H1 (cell line): ENCODE measurements around the gene COL28A1. TPM values are rescaled to one million over a fixed set of nuclear protein-coding genes. Genes with fewer than 3 reads are reported as not detected.
A peak's percentile ranks its signal among the peaks of the same experiment; 100 is the strongest.

Experiments used
- CTCF ChIA-PET: fragments of 300-600 bp; sonication (Branson Sonifier 250); formaldehyde crosslinking; loops from one replicate; lab custom pipeline; 2021; ENCODE audit not compliant: partially characterized antibody; lab: Charles Lee
- POLR2A ChIA-PET: fragments of 300-600 bp; sonication (Branson Sonifier 250); formaldehyde crosslinking; loops from one replicate; lab custom pipeline; 2021; ENCODE audit warnings: inconsistent platforms; ENCODE audit not compliant: partially characterized antibody; lab: Charles Lee
- DNase-seq, 2 experiments: peaks; one replicate each; pipeline versions ENCODE4 v3.0.0 to v3.0.0-alpha.2; 2010 to 2022; ENCODE audit warnings: low spot score in 2 of 2, low read depth in 1 of 2, mixed read lengths in 1 of 2
- FAIRE-seq: peaks from 2 replicates; lab custom pipeline; 2011; peaks lifted over from hg19 to GRCh38; lab: Jason Lieb, UNC
- H2AFZ ChIP-seq: 2 replicates; pipeline ENCODE4 v1.8.1; 2012; ENCODE audit warnings: low read length, inconsistent platforms
- H2AK5ac ChIP-seq: 2 replicates; pipeline ENCODE4 v1.6.1; 2013; ENCODE audit warnings: low read depth, low read length
- H2BK120ac ChIP-seq: replicated peaks from 2 replicates; pipeline ENCODE3; 2013; ENCODE audit warnings: low read depth, low read length, inconsistent platforms
- H2BK12ac ChIP-seq: 2 replicates; pipeline ENCODE4 v1.6.1; 2013; ENCODE audit warnings: low read depth, low read length
- H2BK15ac ChIP-seq: 2 replicates; pipeline ENCODE4 v1.6.1; 2013; ENCODE audit warnings: low read length
- H2BK20ac ChIP-seq: 2 replicates; pipeline ENCODE4 v1.6.1; 2013; ENCODE audit warnings: low read length
- H2BK5ac ChIP-seq: 2 replicates; pipeline ENCODE4 v1.6.1; 2013; ENCODE audit warnings: low read depth, low read length
- H3K14ac ChIP-seq: 2 replicates; pipeline ENCODE4 v1.6.1; 2013; ENCODE audit warnings: inconsistent platforms; ENCODE audit not compliant: insufficient read length
- H3K18ac ChIP-seq: 2 replicates; pipeline ENCODE4 v1.6.1; 2013; ENCODE audit warnings: low read length; ENCODE audit errors: extremely low read depth
- H3K23ac ChIP-seq: 2 replicates; pipeline ENCODE4 v1.6.1; 2013; ENCODE audit warnings: inconsistent platforms; ENCODE audit not compliant: insufficient read length
- H3K23me2 ChIP-seq: 2 replicates; pipeline ENCODE4 v1.6.1; 2013; ENCODE audit warnings: low read depth, low read length
- H3K27ac ChIP-seq: 2 replicates; pipeline ENCODE4 v1.6.1; 2011; ENCODE audit warnings: low read depth, low read length, inconsistent platforms
- H3K27me3 ChIP-seq, 4 experiments: replicated peaks in 1 of 4; 1 replicate in 1 of 4; 2 replicates in 3 of 4; pipeline versions ENCODE4 v1.6.1 to v1.8.1; 2011 to 2013; ENCODE audit warnings: low read length in 3 of 4, mild to moderate bottlenecking in 3 of 4, inconsistent platforms in 2 of 4, mixed read lengths in 2 of 4, moderate library complexity in 1 of 4; ENCODE audit not compliant: control insufficient read depth in 3 of 4, insufficient read depth in 3 of 4; ENCODE audit errors: extremely low read depth in 1 of 4
- H3K36me3 ChIP-seq, 4 experiments: 2 replicates each; pipeline versions ENCODE4 v1.6.1 to v1.8.1; 2011 to 2013; ENCODE audit warnings: mild to moderate bottlenecking in 4 of 4, low read length in 3 of 4, moderate library complexity in 2 of 4, control low read depth in 1 of 4, inconsistent platforms in 1 of 4; ENCODE audit not compliant: insufficient read depth in 4 of 4, control insufficient read depth in 2 of 4
- H3K4ac ChIP-seq: replicated peaks from 2 replicates; pipeline ENCODE3; 2013; ENCODE audit warnings: low read length, low read depth, mixed read lengths, inconsistent platforms; ENCODE audit not compliant: insufficient read length
- H3K4me1 ChIP-seq, 4 experiments: replicated peaks in 1 of 4; 1 replicate in 1 of 4; 2 replicates in 3 of 4; pipeline versions ENCODE4 v1.6.1 to v1.8.1; 2011 to 2013; ENCODE audit warnings: low read length in 3 of 4, inconsistent platforms in 2 of 4, mixed read lengths in 1 of 4; ENCODE audit not compliant: insufficient read depth in 4 of 4, control insufficient read depth in 3 of 4
- H3K4me2 ChIP-seq, 2 experiments: 2 replicates each; pipeline versions ENCODE4 v1.6.1 to v1.8.1; 2011 to 2013; ENCODE audit warnings: low read depth in 2 of 2, low read length in 2 of 2, control low read depth in 1 of 2, inconsistent platforms in 1 of 2, mild to moderate bottlenecking in 1 of 2; ENCODE audit not compliant: insufficient read depth in 1 of 2
- H3K4me3 ChIP-seq, 4 experiments: fragments of 200-600, 300-600 bp in 1 of 4; sonication (generic), shearing (Covaris generic), sonication (Bioruptor Twin) in 1 of 4; 2 replicates each; pipeline versions ENCODE4 v1.5.1 to v1.8.1; 2011 to 2016; ENCODE audit warnings: low read length in 4 of 4, low read depth in 3 of 4, control low read depth in 2 of 4, inconsistent platforms in 2 of 4, mild to moderate bottlenecking in 2 of 4, mixed read lengths in 1 of 4, moderate library complexity in 1 of 4; ENCODE audit not compliant: insufficient read depth in 2 of 4; ENCODE audit errors: extremely low read depth in 1 of 4
- H3K56ac ChIP-seq: replicated peaks from 2 replicates; pipeline ENCODE3; 2013; ENCODE audit warnings: low read depth, mild to moderate bottlenecking, mixed read lengths, low read length, inconsistent platforms; ENCODE audit not compliant: insufficient read length
- H3K79me1 ChIP-seq: 2 replicates; pipeline ENCODE4 v1.6.1; 2013; ENCODE audit warnings: low read depth, low read length, control low read depth
- H3K79me2 ChIP-seq, 2 experiments: 2 replicates each; pipeline versions ENCODE4 v1.6.1 to v1.8.1; 2012 to 2013; ENCODE audit warnings: low read length in 2 of 2, mild to moderate bottlenecking in 2 of 2, inconsistent platforms in 1 of 2; ENCODE audit not compliant: insufficient read depth in 2 of 2, control insufficient read depth in 1 of 2
- H3K9ac ChIP-seq, 4 experiments: replicated peaks in 1 of 4; 1 replicate in 1 of 4; 2 replicates in 3 of 4; pipeline versions ENCODE4 v1.6.1 to v1.8.1; 2011 to 2013; ENCODE audit warnings: low read depth in 3 of 4, low read length in 3 of 4, control low read depth in 2 of 4, mild to moderate bottlenecking in 2 of 4, moderate library complexity in 2 of 4, inconsistent platforms in 1 of 4; ENCODE audit errors: extremely low read depth in 1 of 4
- H3K9me3 ChIP-seq, 2 experiments: 2 replicates each; pipeline versions ENCODE4 v1.6.1 to v1.8.1; 2012 to 2013; ENCODE audit warnings: mild to moderate bottlenecking in 2 of 2, moderate library complexity in 2 of 2, control low read depth in 1 of 2, inconsistent platforms in 1 of 2, low read depth in 1 of 2, low read length in 1 of 2, mixed read lengths in 1 of 2; ENCODE audit not compliant: insufficient read depth in 2 of 2
- H4K20me1 ChIP-seq, 2 experiments: replicated peaks in 1 of 2; 2 replicates each; pipeline versions ENCODE3 to v1.8.1; 2011 to 2013; ENCODE audit warnings: inconsistent platforms in 2 of 2, low read length in 2 of 2, mild to moderate bottlenecking in 1 of 2; ENCODE audit not compliant: insufficient read depth in 2 of 2, control insufficient read depth in 1 of 2
- H4K5ac ChIP-seq: 2 replicates; pipeline ENCODE4 v1.6.1; 2013; ENCODE audit warnings: low read length, low read depth, mixed read lengths, inconsistent platforms; ENCODE audit not compliant: insufficient read length
- H4K8ac ChIP-seq: 2 replicates; pipeline ENCODE4 v1.8.0; 2013; ENCODE audit warnings: mild to moderate bottlenecking, moderate library complexity, low read length, inconsistent platforms; ENCODE audit not compliant: insufficient read depth; ENCODE audit errors: extremely low read depth
- H4K91ac ChIP-seq: replicated peaks from 2 replicates; pipeline ENCODE3; 2013; ENCODE audit warnings: low read length, mixed read lengths, inconsistent platforms; ENCODE audit not compliant: insufficient read length
- CHD1 ChIP-seq: IDR thresholded peaks from 2 replicates; pipeline ENCODE4 v1.6.1; 2012; ENCODE audit warnings: low read depth, low read length, improper control_type of control experiment
- EZH2 ChIP-seq: fragments of 200-600 bp; sonication (generic); IDR thresholded peaks from 2 replicates; pipeline ENCODE4 v1.7.1; 2012; ENCODE audit warnings: low read depth, mild to moderate bottlenecking, moderate library complexity, low read length, inconsistent platforms; ENCODE audit not compliant: severe bottlenecking
- JUN ChIP-seq: IDR thresholded peaks from 2 replicates; pipeline ENCODE4 v1.6.1; 2011; ENCODE audit warnings: low read depth, mild to moderate bottlenecking, improper control_type of control experiment, low read length
- JUND ChIP-seq: IDR thresholded peaks from 2 replicates; pipeline ENCODE4 v1.6.1; 2011; ENCODE audit warnings: mild to moderate bottlenecking, improper control_type of control experiment, low read length
- RXRA ChIP-seq: IDR thresholded peaks from 2 replicates; pipeline ENCODE4 v1.6.1; 2011; ENCODE audit warnings: low read depth, mild to moderate bottlenecking, low read length, moderate library complexity; ENCODE audit not compliant: insufficient read depth
- WGBS, 2 experiments: shearing (Covaris generic) in 1 of 2; methylation state at CpG; one replicate each; pipeline versions ENCODE4 v1.1.6 to v1.1.7; 2013 to 2015; ENCODE audit warnings: low lambda C conversion rate in 2 of 2, mixed read lengths in 2 of 2, inconsistent platforms in 1 of 2, low coverage in 1 of 2, missing lambda C conversion rate in 1 of 2; ENCODE audit not compliant: insufficient replicate concordance in 2 of 2, insufficient coverage in 1 of 2, insufficient read length in 1 of 2; ENCODE audit errors: extremely low coverage in 1 of 2, missing lambda C conversion rate in 1 of 2; 5-methylcytosine and 5-hydroxymethylcytosine counted together
- polyA plus RNA-seq, 7 experiments: library from polyadenylated mRNA; depleted of rRNA in 3 of 7; stranded (reverse) in 5 of 7; unstranded in 2 of 7; fragments of >200 nt in 5 of 7; fragments of 200-250 nt in 2 of 7; gene quantifications; 1 replicate in 5 of 7; 2 replicates in 1 of 7; 4 replicates in 1 of 7; pipeline versions ENCODE4 v1.2.1 to v1.2.3, GENCODE V29; 2011 to 2013; ENCODE audit warnings: missing spikeins in 2 of 7, mixed read lengths in 2 of 7
- total RNA-seq: library from RNA; stranded (reverse); fragmentation: NEBNext Ultra II Directional; extraction: Animal tissue kit (Norgen Biotek cat#: 25700); gene quantifications from 2 replicates; pipeline ENCODE4 v1.2.1, GENCODE V29; 2021

The COL28A1 gene
- total and polyA plus RNA-seq, 2 of the 8 experiments (the other 6 are each of a cell fraction or from before 2014, with no cell fraction given): 0.22 to 0.38 TPM

- CTCF ChIA-PET: interaction anchor here (1.1 kb wide), 1 partner anchor 8 kb away, joined by 3 read pairs; no protein-coding TSS in a partner anchor
- TF ChIP-seq CHD1 (no peak), EZH2 (no peak), RXRA (no peak), JUN (no peak), JUND (no peak)
These were observed 119.4 kb downstream of the COL28A1 start for GRCh38 chr7:7416031-7416858.

More at GRCh38 chr7:7416031-7416858, 119.4 kb downstream of the COL28A1 start:
- Histone ChIP-seq H3K36me3 (no peaks in the 10 kb centered on the region), H3K4me1 (no peaks in the 10 kb centered on the region), H3K4me2 (no peak overlapping the region), H3K23me2 (no peaks in the 10 kb centered on the region), H2BK120ac (no peak overlapping the region), H3K4ac (no peak overlapping the region), H3K4me3 (no peak overlapping the region), H2AK5ac (no peak overlapping the region), H3K56ac (no peak overlapping the region), H2BK5ac (no peak overlapping the region), H3K14ac (no peak overlapping the region), H3K27ac (no peak overlapping the region), H3K9me3 (no peaks in the 10 kb centered on the region), H3K9ac (no peak overlapping the region), H2BK12ac (no peak overlapping the region), H3K18ac (no peak overlapping the region), H4K5ac (no peak overlapping the region), H3K79me1 (no peaks in the 10 kb centered on the region), H3K79me2 (no peaks in the 10 kb centered on the region), H4K8ac (no peak overlapping the region), H4K20me1 (no peaks in the 10 kb centered on the region), H2AFZ (0 out of 2 replicates have a peak overlapping the region, but pooled peaks have one; percentile 1), H3K23ac (no peak overlapping the region), H2BK15ac (no peak overlapping the region), H3K27me3 (no peaks in the 10 kb centered on the region), H2BK20ac (no peak overlapping the region), H4K91ac (no peak overlapping the region)
- POLR2A ChIA-PET: no interaction called here
- FAIRE-seq (no peak), DNase-seq (no peak)
- WGBS, 2 experiments: 89% methylated on average over 6 of the region's 6 CpGs; no CpG with 5 or more reads in 1 of the 2 experiments
